ENCODE measurements around the gene DPP10. TPM values are rescaled to one million over a fixed set of nuclear protein-coding genes. Genes with fewer than 3 reads are reported as not detected.

Gene DPP10
- total RNA-seq, 1 experiment from 2014 or later, result not detected

GRCh38 chr2:114579542-114579941 is 137.1 kb downstream of the DPP10 start:
- DNase-seq (ENCODE audit: low read depth, low spot score) (no peak), ATAC-seq (no peak)
- in situ Hi-C loops (cut with HindIII; ENCODE audit: low pct_unique_long_range_greater_than_20kb, low sequenced_read_pairs), result no loop called here
- CTCF ChIA-PET, result no interaction called here
- TF ChIP-seq POLR2AphosphoS5 (IDR thresholded peaks at IDR 0.05; ENCODE audit: low read depth, low read length) (no peak), SIN3A (IDR thresholded peaks at IDR 0.05; ENCODE audit: borderline replicate concordance, insufficient read depth, low read depth, low read length) (no peak), CTCF (IDR thresholded peaks at IDR 0.05) (no peak), TCF7L2 (IDR thresholded peaks at IDR 0.05; ENCODE audit: low read depth, low read length) (no peak), REST (IDR thresholded peaks at IDR 0.05; ENCODE audit: insufficient read depth in 1 of 2, low read depth in 2 of 2, low read length in 1 of 2) (no peak)
- no peaks in the 10 kb centered on the region; the same call in 1 of the 2 replicates for H3K4me1 ChIP-seq (ENCODE audit: control insufficient read depth, insufficient read depth, low read length)
- H3K4me3 ChIP-seq (ENCODE audit: low read depth in 2 of 2, low read length in 2 of 2), result no peak overlapping the region
- peaks cover 4% of the 10 kb centered on the region for H3K27me3 ChIP-seq (ENCODE audit: control insufficient read depth, insufficient read depth, low read length)
- no peaks in the 10 kb centered on the region for H3K36me3 ChIP-seq (ENCODE audit: control insufficient read depth, insufficient read depth, low read length)
- POLR2A ChIA-PET, result interaction anchor here (0.6 kb wide), 1 partner anchor 647 kb away, joined by 3 read pairs; no protein-coding TSS in a partner anchor
- no peak overlapping the region for H3K27ac ChIP-seq (ENCODE audit: low read length)
- intact Hi-C loops (cut with micrococcal nuclease; ENCODE audit: unreplicated experiment), result no loop called here
- BruUV-seq (replicated peaks), result no TSS peak
- H3K9me3 ChIP-seq (ENCODE audit: control insufficient read depth, insufficient read depth, low read depth, low read length), result no peaks in the 10 kb centered on the region

- ATAC-seq, result no peak
- in situ Hi-C loops (cut with HindIII; ENCODE audit: low pct_unique_long_range_greater_than_20kb, low sequenced_read_pairs) (no loop called here), intact Hi-C loops (cut with micrococcal nuclease; ENCODE audit: unreplicated experiment) (no loop called here)
- Histone ChIP-seq H3K9me3 (ENCODE audit: control insufficient read depth, insufficient read depth, low read depth, low read length) (no peaks in the 10 kb centered on the region), H3K4me3 (ENCODE audit: low read depth in 2 of 2, low read length in 2 of 2) (no peak overlapping the region), H3K27ac (ENCODE audit: low read length) (no peak overlapping the region), H3K36me3 (ENCODE audit: control insufficient read depth, insufficient read depth, low read length) (no peaks in the 10 kb centered on the region), H3K27me3 (ENCODE audit: control insufficient read depth, insufficient read depth, low read length) (peaks cover 4% of the 10 kb centered on the region), H3K4me1 (ENCODE audit: control insufficient read depth, insufficient read depth, low read length) (no peaks in the 10 kb centered on the region; the same call in 1 of the 2 replicates)
- DNase-seq (ENCODE audit: low read depth, low spot score), result no peak
- CTCF ChIA-PET, result no interaction called here
- TF ChIP-seq SIN3A (IDR thresholded peaks at IDR 0.05; ENCODE audit: borderline replicate concordance, insufficient read depth, low read depth, low read length) (no peak), TCF7L2 (IDR thresholded peaks at IDR 0.05; ENCODE audit: low read depth, low read length) (no peak), REST (IDR thresholded peaks at IDR 0.05; ENCODE audit: insufficient read depth in 1 of 2, low read depth in 2 of 2, low read length in 1 of 2) (no peak), POLR2AphosphoS5 (IDR thresholded peaks at IDR 0.05; ENCODE audit: low read depth, low read length) (no peak), CTCF (IDR thresholded peaks at IDR 0.05) (no peak)
- POLR2A ChIA-PET, result no interaction called here
- BruUV-seq (replicated peaks), result no TSS peak
These were observed 138.2 kb downstream of the DPP10 start for GRCh38 chr2:114580691-114581090.
